ENCODE measurements around the gene RTF2. TPM values are rescaled to one million over a fixed set of nuclear protein-coding genes. Genes with fewer than 3 reads are reported as not detected.
A peak's percentile ranks its signal among the peaks of the same experiment; 100 is the strongest.
"Not testable (repeated sequence)": the region's sequence is repeated elsewhere in the genome, so short reads cannot be mapped to it uniquely, and the experiment has no call there.

RTF2 gene
- total RNA-seq, 4 donors from 2014 or later, result 46.1 to 68.6 (median 64.2) TPM

- TF ChIP-seq POLR2A (IDR thresholded peaks at IDR 0.05) (no peak), CTCF (IDR thresholded peaks at IDR 0.05) (no peak)
- Histone ChIP-seq H3K27me3 (no peaks in the 10 kb centered on the region), H3K4me3 (replicated peaks in 1 of 3) (no peak overlapping the region), H3K9me3 (no peaks in the 10 kb centered on the region), H3K4me1 (no peaks in the 10 kb centered on the region), H3K27ac (no peak overlapping the region), H3K36me3 (no peaks in the 10 kb centered on the region)
- no peak for DNase-seq
- intact Hi-C loops (cut with DNase I), result loop anchor here (10.0 kb wide), 1 partner anchor 432 kb away; no protein-coding TSS in a partner anchor
- 26 to 43% methylated on average over 9 of the region's 9 CpGs for WGBS, 2 donors
Observed at GRCh38 chr20:56542489-56543030, 74.1 kb downstream of the RTF2 start.

GRCh38 chr20:56551571-56551970 lies 83.1 kb downstream of the RTF2 start:
- intact Hi-C loops (cut with DNase I), result no loop called here
- no peak for DNase-seq
- no peak overlapping the region for H3K4me3 ChIP-seq (replicated peaks in 1 of 3)

GRCh38 chr20:56552911-56553629 lies 84.6 kb downstream of the RTF2 start:
- no peaks in the 10 kb centered on the region for H3K9me3 ChIP-seq
- intact Hi-C loops (cut with DNase I), result no loop called here
- 74 to 86% methylated on average over 8 of the region's 8 CpGs for WGBS, 2 donors
- no peak overlapping the region for H3K4me3 ChIP-seq (replicated peaks in 1 of 3)
- TF ChIP-seq CTCF (IDR thresholded peaks at IDR 0.05), result no peak
- TF ChIP-seq POLR2A (IDR thresholded peaks at IDR 0.05), result no peak
- no peaks in the 10 kb centered on the region for H3K36me3 ChIP-seq
- DNase-seq, result no peak
- H3K27me3 ChIP-seq, result no peaks in the 10 kb centered on the region
- no peak overlapping the region for H3K27ac ChIP-seq
- peaks cover 0 to 11% of the 10 kb centered on the region in 2 donors for H3K4me1 ChIP-seq

More at GRCh38 chr20:56551571-56551970, 83.1 kb downstream of the RTF2 start:
- Histone ChIP-seq H3K4me1 (peaks cover 0 to 11% of the 10 kb centered on the region in 2 donors), H3K27ac (no peak overlapping the region), H3K9me3 (no peaks in the 10 kb centered on the region), H3K36me3 (no peaks in the 10 kb centered on the region), H3K27me3 (no peaks in the 10 kb centered on the region)
- WGBS, 2 donors, result 87 to 89% methylated on average over 8 of the region's 8 CpGs
- TF ChIP-seq POLR2A (IDR thresholded peaks at IDR 0.05) (no peak), CTCF (IDR thresholded peaks at IDR 0.05) (no peak)

GRCh38 chr20:56554869-56555268 lies 86.4 kb downstream of the RTF2 start:
- intact Hi-C loops (cut with DNase I), result no loop called here
- DNase-seq, result peak; percentile 52 to 59
- no peak for TF ChIP-seq POLR2A (IDR thresholded peaks at IDR 0.05)
- peak in 2 of 6 experiments; percentile 7 to 19 for TF ChIP-seq CTCF (IDR thresholded peaks at IDR 0.05)
- H3K27me3 ChIP-seq, result no peaks in the 10 kb centered on the region
- H3K4me1 ChIP-seq, result peaks cover 0 to 11% of the 10 kb centered on the region in 2 donors
- 7 to 21% methylated on average over 4 of the region's 4 CpGs for WGBS, 2 donors
- H3K36me3 ChIP-seq, result no peaks in the 10 kb centered on the region
- H3K9me3 ChIP-seq, result no peaks in the 10 kb centered on the region
- peak overlapping the region in 1 of 3 donors; percentile 56 for H3K27ac ChIP-seq
- no peak overlapping the region for H3K4me3 ChIP-seq (replicated peaks in 1 of 3)

- no peak overlapping the region for H3K27ac ChIP-seq
- peaks cover 0 to 11% of the 10 kb centered on the region in 2 donors for H3K4me1 ChIP-seq
- intact Hi-C loops (cut with DNase I), result no loop called here
- H3K36me3 ChIP-seq, result no peaks in the 10 kb centered on the region
- TF ChIP-seq POLR2A (IDR thresholded peaks at IDR 0.05), result no peak
- no peak for TF ChIP-seq CTCF (IDR thresholded peaks at IDR 0.05)
- no peak for DNase-seq
- H3K9me3 ChIP-seq, result no peaks in the 10 kb centered on the region
- no peaks in the 10 kb centered on the region for H3K27me3 ChIP-seq
- 74 to 76% methylated on average over 6 of the region's 6 CpGs for WGBS, 2 donors
- H3K4me3 ChIP-seq (replicated peaks in 1 of 3), result no peak overlapping the region
Observed at GRCh38 chr20:56558968-56559367, 90.5 kb downstream of the RTF2 start.

- H3K9me3 ChIP-seq; H3K27ac ChIP-seq; H3K4me3 ChIP-seq (replicated peaks in 1 of 3); intact Hi-C loops (cut with DNase I); H3K36me3 ChIP-seq; H3K4me1 ChIP-seq; H3K27me3 ChIP-seq: not testable (repeated sequence)
- peak; percentile 7 to 25 for DNase-seq
- 66 to 74% methylated on average over 6 of the region's 6 CpGs for WGBS, 2 donors
Observed at GRCh38 chr20:56564526-56564925, 96.1 kb downstream of the RTF2 start.
